ENCODE data around the gene MAGI2.
"Not testable (repeated sequence)": the region's sequence is repeated elsewhere in the genome, so short reads cannot be mapped to it uniquely, and the experiment has no call there.

Gene MAGI2

GRCh38 chr7:79084423-79084822 lies 369.0 kb downstream of the MAGI2 start:
- Histone ChIP-seq H3F3A (ENCODE audit: control insufficient read depth, insufficient read depth) (no peaks in the 10 kb centered on the region), H3K27ac (ENCODE audit: low read depth, low read length) (no peak overlapping the region), H3K4me1 (ENCODE audit: control insufficient read depth, low read length) (no peaks in the 10 kb centered on the region), H3K9me3 (ENCODE audit: control insufficient read depth, insufficient read depth, low read length) (no peaks in the 10 kb centered on the region), H3K4me2 (ENCODE audit: low read length) (no peak overlapping the region), H3K79me2 (ENCODE audit: control insufficient read depth, low read length) (no peaks in the 10 kb centered on the region), H4K20me1 (ENCODE audit: control insufficient read depth, insufficient read depth, low read depth, low read length) (no peaks in the 10 kb centered on the region), H3K9me2 (replicated peaks; ENCODE audit: control insufficient read depth, low read length) (no peaks in the 10 kb centered on the region), H3K4me3 (ENCODE audit: low read length) (no peak overlapping the region), H3K36me3 (ENCODE audit: control insufficient read depth, low read length) (no peaks in the 10 kb centered on the region), H3K27me3 (ENCODE audit: control insufficient read depth, low read length) (no peaks in the 10 kb centered on the region)
- TF ChIP-seq EZH2phosphoT487 (IDR thresholded peaks at IDR 0.05; ENCODE audit: borderline replicate concordance, low read length): no peak
- no peak for TF ChIP-seq CTCF (IDR thresholded peaks at IDR 0.05; ENCODE audit: low read depth, low read length, poor library complexity, severe bottlenecking)

GRCh38 chr7:79079919-79080554 lies 373.4 kb downstream of the MAGI2 start:
- Histone ChIP-seq H3K27me3 (ENCODE audit: control insufficient read depth, low read length) (no peaks in the 10 kb centered on the region), H3F3A (ENCODE audit: control insufficient read depth, insufficient read depth) (no peaks in the 10 kb centered on the region), H3K4me1 (ENCODE audit: control insufficient read depth, low read length) (no peaks in the 10 kb centered on the region), H4K20me1 (ENCODE audit: control insufficient read depth, insufficient read depth, low read depth, low read length) (no peaks in the 10 kb centered on the region), H3K9me2 (replicated peaks; ENCODE audit: control insufficient read depth, low read length) (no peaks in the 10 kb centered on the region), H3K27ac (ENCODE audit: low read depth, low read length) (no peak overlapping the region), H3K4me3 (ENCODE audit: low read length) (no peak overlapping the region), H3K36me3 (ENCODE audit: control insufficient read depth, low read length) (no peaks in the 10 kb centered on the region), H3K79me2 (ENCODE audit: control insufficient read depth, low read length) (no peaks in the 10 kb centered on the region), H3K9me3 (ENCODE audit: control insufficient read depth, insufficient read depth, low read length) (no peaks in the 10 kb centered on the region), H3K4me2 (ENCODE audit: low read length) (no peak overlapping the region)
- TF ChIP-seq CTCF (IDR thresholded peaks at IDR 0.05; ENCODE audit: low read depth, low read length, poor library complexity, severe bottlenecking): no peak
- TF ChIP-seq EZH2phosphoT487 (IDR thresholded peaks at IDR 0.05; ENCODE audit: borderline replicate concordance, low read length): no peak

GRCh38 chr7:79078273-79078672 lies 375.2 kb downstream of the MAGI2 start:
- H3K27me3 ChIP-seq (ENCODE audit: control insufficient read depth, low read length): no peaks in the 10 kb centered on the region
- H3K79me2 ChIP-seq (ENCODE audit: control insufficient read depth, low read length): no peaks in the 10 kb centered on the region
- H4K20me1 ChIP-seq (ENCODE audit: control insufficient read depth, insufficient read depth, low read depth, low read length): no peaks in the 10 kb centered on the region
- H3K4me1 ChIP-seq (ENCODE audit: control insufficient read depth, low read length): no peaks in the 10 kb centered on the region
- no peaks in the 10 kb centered on the region for H3K9me3 ChIP-seq (ENCODE audit: control insufficient read depth, insufficient read depth, low read length)
- no peaks in the 10 kb centered on the region for H3F3A ChIP-seq (ENCODE audit: control insufficient read depth, insufficient read depth)
- H3K36me3 ChIP-seq (ENCODE audit: control insufficient read depth, low read length): no peaks in the 10 kb centered on the region
- no peaks in the 10 kb centered on the region for H3K9me2 ChIP-seq (replicated peaks; ENCODE audit: control insufficient read depth, low read length)
- H3K4me3 ChIP-seq (ENCODE audit: low read length): no peak overlapping the region
- TF ChIP-seq CTCF (IDR thresholded peaks at IDR 0.05; ENCODE audit: low read depth, low read length, poor library complexity, severe bottlenecking) (no peak), EZH2phosphoT487 (IDR thresholded peaks at IDR 0.05; ENCODE audit: borderline replicate concordance, low read length) (no peak)
- no peak overlapping the region for H3K4me2 ChIP-seq (ENCODE audit: low read length)
- H3K27ac ChIP-seq (ENCODE audit: low read depth, low read length): no peak overlapping the region

GRCh38 chr7:79071187-79071586 lies 382.3 kb downstream of the MAGI2 start:
- not testable (repeated sequence) for H3K27ac ChIP-seq (ENCODE audit: low read depth, low read length); H3K79me2 ChIP-seq (ENCODE audit: control insufficient read depth, low read length); H4K20me1 ChIP-seq (ENCODE audit: control insufficient read depth, insufficient read depth, low read depth, low read length); H3K9me2 ChIP-seq (replicated peaks; ENCODE audit: control insufficient read depth, low read length); H3K4me3 ChIP-seq (ENCODE audit: low read length); H3K4me1 ChIP-seq (ENCODE audit: control insufficient read depth, low read length); H3K36me3 ChIP-seq (ENCODE audit: control insufficient read depth, low read length); H3K4me2 ChIP-seq (ENCODE audit: low read length); H3K27me3 ChIP-seq (ENCODE audit: control insufficient read depth, low read length); H3F3A ChIP-seq (ENCODE audit: control insufficient read depth, insufficient read depth); H3K9me3 ChIP-seq (ENCODE audit: control insufficient read depth, insufficient read depth, low read length)
